Adipose tissue (tissue), 3 donors: ENCODE measurements around the gene FER1L5. TPM values are rescaled to one million over a fixed set of nuclear protein-coding genes. Genes with fewer than 3 reads are reported as not detected.

Experiments
- polyA plus RNA-seq, 3 donors: library from polyadenylated mRNA; stranded (reverse); fragments of 200-250 nt; gene quantifications; one replicate each; pipeline ENCODE4 v1.2.3, GENCODE V29; 2013
- donor health status: healthy with polysubstance abuse.
- donor health status: Bipolar disorder and iron deficiency.
- donor health status: healthy.

Gene FER1L5
- polyA plus RNA-seq, 3 donors: 0.49 TPM; not detected in 2

Other genes starting within 250 kb of the FER1L5 start
- 10 to 100 TPM in 1 of 3 donors, under 1 TPM in 1, not detected in 1; 0.12 to 12.5 TPM for gene NEURL3, start 137.4 kb upstream of the FER1L5 start, polyA plus RNA-seq
- 10 to 100 TPM in 2 of 3 donors, 1 to 10 TPM in 1; 7.7 to 71.1 (median 63.3) TPM for gene ARID5A, start 106.0 kb upstream of the FER1L5 start, polyA plus RNA-seq
- gene KANSL3, start 4.5 kb upstream of the FER1L5 start, polyA plus RNA-seq: 10 to 100 TPM; 10.7 to 19.6 (median 13.8) TPM
- 10 to 100 TPM in 2 of 3 donors, 1 to 10 TPM in 1; 6.2 to 11.7 (median 10.2) TPM for gene LMAN2L, start 97.3 kb downstream of the FER1L5 start, polyA plus RNA-seq
- 1 to 10 TPM in 2 of 3 donors, under 1 TPM in 1; 0.79 to 4.1 (median 2.1) TPM for gene CNNM4, start 118.1 kb downstream of the FER1L5 start, polyA plus RNA-seq
- gene CNNM3, start 173.5 kb downstream of the FER1L5 start, polyA plus RNA-seq: 10 to 100 TPM in 1 of 3 donors, 1 to 10 TPM in 2; 3.6 to 17.9 (median 8.3) TPM
- 1 to 10 TPM in 2 of 3 donors, under 1 TPM in 1; 0.22 to 2.7 (median 1.0) TPM for gene ANKRD23, start 201.3 kb downstream of the FER1L5 start, polyA plus RNA-seq
- gene ANKRD39, start 215.3 kb downstream of the FER1L5 start, polyA plus RNA-seq: 10 to 100 TPM in 2 of 3 donors, 1 to 10 TPM in 1; 9.4 to 14.5 (median 11.0) TPM
- 10 to 100 TPM in 2 of 3 donors, 1 to 10 TPM in 1; 8.2 to 41.2 (median 30.2) TPM for gene SEMA4C, start 227.3 kb downstream of the FER1L5 start, polyA plus RNA-seq